Hepatocyte (in vitro differentiated cells): ENCODE data around the gene ERAP2. TPM values are rescaled to one million over a fixed set of nuclear protein-coding genes. Genes with fewer than 3 reads are reported as not detected.

Experiments
- DNase-seq: peaks from one replicate; pipeline ENCODE4 v3.0.0-alpha.2; 2016; ENCODE audit warnings: low spot score
- H2AFZ ChIP-seq: fragments of 200-600 bp; sonication (generic); 2 replicates; pipeline ENCODE4 v1.6.0; 2016; ENCODE audit warnings: antibody characterized with exemption, mild to moderate bottlenecking
- H3K27ac ChIP-seq: fragments of 200-600 bp; sonication (generic); 2 replicates; pipeline ENCODE4 v1.5.1; 2016; ENCODE audit warnings: mild to moderate bottlenecking
- H3K27me3 ChIP-seq: fragments of 200-600 bp; sonication (generic); 2 replicates; pipeline ENCODE4 v1.6.1; 2016
- H3K36me3 ChIP-seq: fragments of 200-600 bp; sonication (generic); replicated peaks from 2 replicates; pipeline ENCODE4 v1.5.1; 2016; ENCODE audit warnings: low read depth; ENCODE audit not compliant: insufficient read depth
- H3K4me1 ChIP-seq: fragments of 200-600 bp; sonication (generic); 2 replicates; pipeline ENCODE4 v1.5.1; 2016; ENCODE audit warnings: mild to moderate bottlenecking, moderate library complexity; ENCODE audit not compliant: insufficient read depth
- H3K4me2 ChIP-seq: fragments of 200-600 bp; sonication (generic); 2 replicates; pipeline ENCODE4 v1.6.0; 2016
- H3K4me3 ChIP-seq: fragments of 200-600 bp; sonication (generic); 2 replicates; pipeline ENCODE4 v1.5.1; 2016; ENCODE audit warnings: mild to moderate bottlenecking
- H3K79me2 ChIP-seq: fragments of 200-600 bp; sonication (generic); 2 replicates; pipeline ENCODE4 v1.6.0; 2017; ENCODE audit warnings: mild to moderate bottlenecking
- H3K9me2 ChIP-seq: fragments of 200-600 bp; sonication (generic); replicated peaks from 2 replicates; pipeline ENCODE4 v1.6.0; 2017; ENCODE audit warnings: mild to moderate bottlenecking; ENCODE audit not compliant: insufficient read depth
- H3K9me3 ChIP-seq: fragments of 200-600 bp; sonication (generic); 2 replicates; pipeline ENCODE4 v1.5.1; 2016; ENCODE audit warnings: low read depth, mild to moderate bottlenecking
- H4K20me1 ChIP-seq: fragments of 200-600 bp; sonication (generic); 2 replicates; pipeline ENCODE4 v1.6.0; 2016; ENCODE audit warnings: mild to moderate bottlenecking; ENCODE audit not compliant: insufficient read depth, poor library complexity, severe bottlenecking
- EZH2 ChIP-seq: fragments of 200-600 bp; sonication (generic); IDR thresholded peaks from 2 replicates; pipeline ENCODE4 v1.6.1; 2016; ENCODE audit warnings: antibody characterized with exemption, mild to moderate bottlenecking, borderline replicate concordance
- EZH2phosphoT487 ChIP-seq: fragments of 200-600 bp; sonication (generic); IDR thresholded peaks from one replicate; pipeline ENCODE4 v1.6.1; 2018; ENCODE audit warnings: antibody characterized with exemption, mild to moderate bottlenecking, low read depth, moderate library complexity; ENCODE audit not compliant: unreplicated experiment, severe bottlenecking
- WGBS: methylation state at CpG from one replicate; pipeline ENCODE4 v1.1.6; 2016; ENCODE audit warnings: low lambda C conversion rate; ENCODE audit errors: missing lambda C conversion rate; 5-methylcytosine and 5-hydroxymethylcytosine counted together
- polyA plus RNA-seq: library from polyadenylated mRNA; unstranded; fragments of >200 nt; fragmentation: Nextera tagmentation; extraction: Ambion mirVana; gene quantifications from 2 replicates; pipeline ENCODE4 v1.2.1, GENCODE V29; 2016
- total RNA-seq: library from RNA; depleted of rRNA; stranded (reverse); fragments of >200 nt; gene quantifications from 2 replicates; pipeline ENCODE4 v1.2.3, GENCODE V29; 2014
- TF ChIP-seq, protein P1 (sequence below): fragments of 200-600 bp; sonication (generic); IDR thresholded peaks from 2 replicates; pipeline ENCODE4 v1.5.1; 2016; ENCODE audit warnings: antibody characterized with exemption, mild to moderate bottlenecking; ENCODE audit not compliant: poor library complexity

ERAP2 gene
- total and polyA plus RNA-seq, 2 experiments from 2014 or later: 0.87 to 1.5 TPM

DNA sequence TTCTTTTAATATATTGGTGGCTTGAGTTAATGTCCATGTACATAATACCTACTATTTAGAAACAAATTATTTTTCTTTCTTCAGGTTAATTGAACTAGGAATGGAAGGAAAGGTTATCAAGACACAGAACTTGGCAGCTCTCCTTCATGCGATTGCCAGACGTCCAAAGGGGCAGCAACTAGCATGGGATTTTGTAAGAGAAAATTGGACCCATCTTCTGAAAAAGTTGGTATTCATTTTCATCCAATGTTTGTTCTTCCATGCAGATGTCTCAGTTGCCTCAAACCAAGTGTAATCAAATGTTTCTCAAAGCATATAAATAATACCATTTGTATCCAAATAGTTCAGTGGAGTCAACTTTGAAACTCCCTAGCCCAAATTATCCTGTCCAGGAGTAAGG, 36.9 kb downstream of the ERAP2 start:
- Histone ChIP-seq H3K4me3 (no peak overlapping the region), H3K36me3 (no peaks in the 10 kb centered on the region)
- WGBS: 92% methylated on average over 2 of the region's 2 CpGs

DNA sequence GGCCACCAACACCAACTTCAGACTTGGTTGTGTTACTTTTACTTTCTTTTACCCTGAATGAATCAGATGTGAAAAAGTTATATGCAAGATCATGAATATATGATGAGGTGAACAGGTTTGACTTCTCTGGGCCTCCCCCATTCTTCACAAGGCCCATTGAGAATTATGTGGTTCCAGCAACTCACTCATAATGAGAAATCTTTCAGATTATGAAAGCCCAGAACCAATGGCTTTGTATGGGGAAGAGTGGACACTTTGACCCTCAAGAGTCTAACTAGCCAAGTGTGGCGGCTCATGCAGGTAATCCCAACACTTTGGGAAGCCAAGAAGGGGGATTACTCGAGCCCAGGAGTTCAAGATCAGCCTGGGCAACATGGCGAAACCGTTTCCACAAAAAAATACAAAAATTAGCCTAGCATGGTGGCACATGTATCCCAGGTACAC, 43.5 kb downstream of the ERAP2 start:
- no peaks in the 10 kb centered on the region for H3K9me2 ChIP-seq
- H4K20me1 ChIP-seq: no peaks in the 10 kb centered on the region
- no peaks in the 10 kb centered on the region for H3K27me3 ChIP-seq
- TF ChIP-seq EZH2phosphoT487 (no peak), EZH2 (no peak)
- TF ChIP-seq, protein P1, sequence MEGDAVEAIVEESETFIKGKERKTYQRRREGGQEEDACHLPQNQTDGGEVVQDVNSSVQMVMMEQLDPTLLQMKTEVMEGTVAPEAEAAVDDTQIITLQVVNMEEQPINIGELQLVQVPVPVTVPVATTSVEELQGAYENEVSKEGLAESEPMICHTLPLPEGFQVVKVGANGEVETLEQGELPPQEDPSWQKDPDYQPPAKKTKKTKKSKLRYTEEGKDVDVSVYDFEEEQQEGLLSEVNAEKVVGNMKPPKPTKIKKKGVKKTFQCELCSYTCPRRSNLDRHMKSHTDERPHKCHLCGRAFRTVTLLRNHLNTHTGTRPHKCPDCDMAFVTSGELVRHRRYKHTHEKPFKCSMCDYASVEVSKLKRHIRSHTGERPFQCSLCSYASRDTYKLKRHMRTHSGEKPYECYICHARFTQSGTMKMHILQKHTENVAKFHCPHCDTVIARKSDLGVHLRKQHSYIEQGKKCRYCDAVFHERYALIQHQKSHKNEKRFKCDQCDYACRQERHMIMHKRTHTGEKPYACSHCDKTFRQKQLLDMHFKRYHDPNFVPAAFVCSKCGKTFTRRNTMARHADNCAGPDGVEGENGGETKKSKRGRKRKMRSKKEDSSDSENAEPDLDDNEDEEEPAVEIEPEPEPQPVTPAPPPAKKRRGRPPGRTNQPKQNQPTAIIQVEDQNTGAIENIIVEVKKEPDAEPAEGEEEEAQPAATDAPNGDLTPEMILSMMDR: no peak
- no peaks in the 10 kb centered on the region for H3K9me3 ChIP-seq
- H2AFZ ChIP-seq: no peak overlapping the region
- H3K27ac ChIP-seq: no peak overlapping the region
- no peak overlapping the region for H3K4me2 ChIP-seq
- 98% methylated on average over 4 of the region's 4 CpGs for WGBS
- no peak for DNase-seq
- H3K79me2 ChIP-seq: no peaks in the 10 kb centered on the region
- no peaks in the 10 kb centered on the region for H3K4me1 ChIP-seq
- H3K36me3 ChIP-seq: no peaks in the 10 kb centered on the region
- no peak overlapping the region for H3K4me3 ChIP-seq

More for the DNA sequence above, 36.9 kb downstream of the ERAP2 start:
- Histone ChIP-seq H3K27me3 (no peaks in the 10 kb centered on the region), H3K4me1 (no peaks in the 10 kb centered on the region), H3K4me2 (no peak overlapping the region), H3K27ac (no peak overlapping the region), H3K79me2 (no peaks in the 10 kb centered on the region), H3K9me2 (no peaks in the 10 kb centered on the region), H3K9me3 (no peaks in the 10 kb centered on the region), H2AFZ (no peak overlapping the region), H4K20me1 (no peaks in the 10 kb centered on the region)
- DNase-seq: no peak
- TF ChIP-seq, protein P1: no peak
- TF ChIP-seq EZH2 (no peak), EZH2phosphoT487 (no peak)

DNA sequence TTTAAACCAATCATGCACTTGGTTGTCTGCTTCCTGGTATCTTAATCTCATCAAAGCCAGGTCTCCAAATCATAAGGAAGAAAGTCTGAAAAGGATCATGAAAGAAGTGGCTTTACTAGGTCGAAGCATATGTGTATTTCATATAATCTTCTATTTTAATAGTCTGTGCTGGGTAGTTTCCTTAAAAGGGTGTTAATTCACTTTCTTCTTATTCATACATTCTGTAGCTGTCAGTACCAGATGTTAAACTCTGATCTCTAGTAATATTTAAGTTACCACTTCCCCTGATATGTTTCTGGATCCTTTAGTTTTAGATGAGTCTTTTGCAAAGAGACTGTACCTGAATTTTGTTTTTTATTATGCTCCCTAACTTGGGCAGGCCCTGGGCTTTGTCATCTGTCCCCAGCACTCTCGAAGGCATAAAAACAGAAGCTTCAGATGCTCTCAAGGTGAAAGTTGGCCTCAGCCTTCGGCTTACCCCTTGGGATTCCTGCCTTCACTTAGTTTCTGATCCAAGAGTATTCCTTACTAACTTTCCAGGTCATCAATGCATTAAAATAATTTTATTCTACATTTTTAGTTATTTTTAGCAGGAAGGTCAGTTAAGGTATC, 44.5 kb downstream of the ERAP2 start:
- Histone ChIP-seq H4K20me1 (no peaks in the 10 kb centered on the region), H2AFZ (no peak overlapping the region), H3K36me3 (no peaks in the 10 kb centered on the region), H3K4me3 (no peak overlapping the region), H3K9me3 (no peaks in the 10 kb centered on the region), H3K27ac (no peak overlapping the region), H3K27me3 (no peaks in the 10 kb centered on the region), H3K79me2 (no peaks in the 10 kb centered on the region), H3K9me2 (no peaks in the 10 kb centered on the region), H3K4me1 (no peaks in the 10 kb centered on the region), H3K4me2 (no peak overlapping the region)
- no peak for TF ChIP-seq EZH2
- TF ChIP-seq EZH2phosphoT487: no peak
- TF ChIP-seq, protein P1: no peak
- 71% methylated on average over 3 of the region's 3 CpGs for WGBS
- DNase-seq: no peak
